HEK293 (cell line): ENCODE data around the gene KRABD2.

Experiments used
- CTCF ChIP-seq: fragments of 450-650 bp; formaldehyde crosslinking; IDR thresholded peaks from 2 replicates; pipeline ENCODE4 v1.5.1; 2016; ENCODE audit warnings: missing biosample characterization, missing genetic modification characterization
- SP2 ChIP-seq: fragments of 450-650 bp; formaldehyde crosslinking; IDR thresholded peaks from 2 replicates; pipeline ENCODE4 v1.5.1; 2016; ENCODE audit warnings: missing biosample characterization, missing genetic modification characterization
- ZNF707 ChIP-seq: fragments of 450-650 bp; formaldehyde crosslinking; IDR thresholded peaks from 2 replicates; pipeline ENCODE4 v1.5.1; 2016; ENCODE audit warnings: missing biosample characterization, missing genetic modification characterization

- no peak for TF ChIP-seq CTCF (tag by site-specific recombination)
- TF ChIP-seq ZNF707 (tag by site-specific recombination), result no peak
- no peak for TF ChIP-seq SP2 (tag by site-specific recombination)
Measured at GRCh38 chr17:8366231-8366630, 10.3 kb downstream of the KRABD2 start.
